ENCODE results near the gene HDAC1.

DNA sequence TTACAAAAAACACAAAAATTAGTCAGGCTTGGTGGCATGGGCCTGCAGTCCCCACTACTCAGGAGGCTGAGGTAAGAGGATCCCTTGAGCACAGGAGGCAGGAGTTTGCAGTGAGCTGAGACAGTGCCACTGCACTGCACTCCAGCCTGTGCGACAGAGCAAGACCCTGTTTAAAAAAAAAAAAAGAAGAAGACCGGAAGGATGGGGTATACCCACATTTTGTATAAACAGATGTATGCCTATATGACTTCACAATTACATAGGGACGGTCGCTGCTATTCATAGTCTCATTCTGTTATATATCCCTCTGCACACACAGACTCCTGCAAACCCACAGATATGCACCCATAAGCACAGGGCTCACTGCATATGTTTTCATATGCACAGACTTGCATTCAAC lies 28.1 kb upstream of the HDAC1 start:
- TF ChIP-seq, protein P1, sequence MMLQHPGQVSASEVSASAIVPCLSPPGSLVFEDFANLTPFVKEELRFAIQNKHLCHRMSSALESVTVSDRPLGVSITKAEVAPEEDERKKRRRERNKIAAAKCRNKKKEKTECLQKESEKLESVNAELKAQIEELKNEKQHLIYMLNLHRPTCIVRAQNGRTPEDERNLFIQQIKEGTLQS (IDR thresholded peaks at IDR 0.05; ENCODE audit: insufficient read depth, low read depth, low read length), result no peak
- TF ChIP-seq CTCF (IDR thresholded peaks at IDR 0.05; ENCODE audit: control extremely low read depth in 1 of 3, insufficient read depth in 1 of 3, low read depth in 1 of 3, low read length in 3 of 3), result no peak
